Measurements from ENCODE around the gene ATMIN.

- TF ChIP-seq CTCF (IDR thresholded peaks at IDR 0.05) (no peak), EZH2 (IDR thresholded peaks at IDR 0.05; ENCODE audit: borderline replicate concordance, insufficient read depth, low read depth, low read length, poor library complexity, severe bottlenecking) (no peak)
These were observed 49.1 kb upstream of the ATMIN start for GRCh38 chr16:80986557-80986956.

All from B cell (primary cell).